Suppressor macrophage treated with lipopolysaccharide for 1 hour (primary cell): Measurements from ENCODE around the gene RNF4.
"Not testable (repeated sequence)": the region's sequence is repeated elsewhere in the genome, so short reads cannot be mapped to it uniquely, and the experiment has no call there.

Source experiments
- DNase-seq, 3 donors: peaks; one replicate each; pipeline ENCODE4 v3.0.0-alpha.2; 2020 to 2022

Gene RNF4

DNA sequence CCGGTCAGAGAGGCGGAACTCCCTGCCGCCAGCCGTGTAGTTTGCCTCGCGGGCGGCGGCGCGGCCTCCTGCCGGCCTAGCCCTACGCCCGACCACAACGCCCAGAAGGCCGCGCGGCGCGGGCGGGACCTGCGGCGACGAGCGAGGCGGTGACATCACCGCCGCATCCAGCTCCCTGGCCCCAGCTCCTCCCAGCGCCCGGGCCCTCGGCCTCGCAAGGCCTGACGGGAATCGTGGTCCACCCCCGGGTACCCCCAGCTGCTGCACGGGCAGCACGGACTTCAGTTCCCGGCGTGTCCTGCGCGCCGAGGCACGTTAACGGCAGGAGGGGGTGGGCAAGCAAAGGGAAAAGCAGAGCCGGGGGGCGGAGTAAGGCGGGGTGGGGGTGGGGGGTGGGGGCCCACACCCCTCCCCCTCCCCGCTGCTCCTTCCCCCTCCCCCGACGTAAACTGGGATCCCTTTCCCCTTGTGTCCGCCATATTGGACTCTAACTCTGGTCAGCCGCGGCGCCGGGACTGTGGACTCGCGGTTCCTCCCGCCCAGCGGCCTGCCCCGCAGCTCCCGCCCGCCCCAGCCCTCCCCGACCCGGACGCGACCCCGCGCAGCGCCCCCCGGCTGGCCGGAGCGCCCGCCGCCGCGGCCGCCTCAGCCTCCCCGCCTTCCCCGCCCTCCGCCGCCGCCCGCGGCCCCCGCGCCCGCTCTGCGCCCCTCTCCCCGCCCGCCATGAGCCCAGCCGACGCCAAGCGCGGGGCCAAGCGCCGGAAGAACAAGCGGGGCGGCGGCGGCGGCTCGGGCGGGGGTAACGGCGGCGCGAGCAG, 67.5 kb downstream of the RNF4 start, which contains the start of gene FAM193A:
FAM193A (plus strand) TSS at position 455 of the 818 bp plus-strand sequence; CDS start at position 724, 269 bp downstream.
- DNase-seq, result peak; percentile 100

GRCh38 chr4:2537011-2537830, 68.3 kb downstream of the RNF4 start:
- DNase-seq, result peak; percentile 55 to 70 (median 61)

DNA sequence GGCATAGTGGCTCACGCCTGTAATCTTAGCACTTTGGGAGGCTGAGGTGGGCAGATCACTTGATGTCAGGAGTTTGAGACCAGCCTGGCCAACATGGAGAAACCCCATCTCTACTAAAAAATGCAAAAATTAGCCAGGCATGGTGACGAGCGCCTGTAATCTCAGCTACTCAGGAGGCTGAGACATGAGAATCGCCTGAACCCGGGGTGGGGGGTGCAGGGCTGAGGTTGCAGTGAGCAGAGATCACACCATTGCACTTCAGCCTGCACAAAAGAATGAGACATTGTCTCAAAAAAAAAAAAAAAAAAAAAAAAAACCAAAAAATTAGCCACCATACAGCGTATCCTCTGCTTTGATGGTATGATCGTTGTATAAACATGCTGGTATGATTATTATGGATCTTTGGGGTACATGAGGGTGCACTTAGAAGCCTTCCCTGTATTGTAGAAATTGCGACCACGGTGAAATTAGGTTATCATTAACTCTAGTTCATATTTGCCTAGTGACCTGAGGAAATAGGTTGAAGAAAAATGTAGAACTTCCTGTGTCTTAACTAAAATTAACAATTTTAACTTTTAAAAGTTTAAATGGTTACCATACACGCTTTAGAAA, 74.8 kb downstream of the RNF4 start:
- not testable (repeated sequence) for DNase-seq

GRCh38 chr4:2545321-2546013, 76.6 kb downstream of the RNF4 start:
- no peak for DNase-seq

- DNase-seq, result no peak
Observed at GRCh38 chr4:2546286-2546823, 77.4 kb downstream of the RNF4 start.

- not testable (repeated sequence) for DNase-seq
Observed at GRCh38 chr4:2546961-2547691, 78.2 kb downstream of the RNF4 start.

DNA sequence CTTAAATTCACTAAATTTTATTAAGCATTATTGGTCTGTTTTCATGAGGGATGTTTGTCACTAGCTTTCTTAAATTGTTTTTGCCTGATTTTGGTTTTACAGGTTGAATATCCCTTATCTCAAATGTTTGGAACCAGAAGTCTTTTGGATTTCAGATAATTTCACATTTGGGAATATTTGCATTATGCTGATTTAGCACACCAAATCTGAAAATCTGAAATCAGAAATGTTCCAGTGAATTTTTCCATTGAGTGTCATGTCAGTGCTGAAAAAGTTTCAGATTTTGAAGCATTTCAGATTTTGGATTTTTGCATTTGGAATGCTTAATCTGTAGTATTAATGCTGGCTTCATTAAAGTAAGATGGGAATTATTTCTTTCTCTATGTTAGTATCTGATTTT, 82.2 kb downstream of the RNF4 start:
- DNase-seq, result no peak

DNA sequence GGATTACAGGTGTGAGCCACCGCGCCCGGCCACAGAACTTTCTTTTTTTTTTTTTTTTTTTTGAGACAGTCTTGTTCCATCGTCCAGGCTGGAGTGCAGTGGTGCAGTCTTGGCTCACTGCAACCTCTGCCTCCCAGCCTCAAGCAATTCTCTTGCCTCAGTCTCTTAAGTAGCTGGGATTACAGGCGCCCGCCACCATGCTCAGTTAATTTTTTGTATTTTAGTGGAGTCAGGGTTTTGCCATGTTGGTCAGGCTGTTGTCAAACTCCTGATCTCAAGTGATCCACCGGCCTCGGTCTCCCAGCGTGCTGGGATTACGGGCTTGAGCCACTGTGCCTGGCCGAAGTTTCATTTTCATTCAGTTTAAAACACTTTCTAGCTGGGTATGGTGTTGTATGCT, 83.9 kb downstream of the RNF4 start:
- DNase-seq, result no peak

DNA sequence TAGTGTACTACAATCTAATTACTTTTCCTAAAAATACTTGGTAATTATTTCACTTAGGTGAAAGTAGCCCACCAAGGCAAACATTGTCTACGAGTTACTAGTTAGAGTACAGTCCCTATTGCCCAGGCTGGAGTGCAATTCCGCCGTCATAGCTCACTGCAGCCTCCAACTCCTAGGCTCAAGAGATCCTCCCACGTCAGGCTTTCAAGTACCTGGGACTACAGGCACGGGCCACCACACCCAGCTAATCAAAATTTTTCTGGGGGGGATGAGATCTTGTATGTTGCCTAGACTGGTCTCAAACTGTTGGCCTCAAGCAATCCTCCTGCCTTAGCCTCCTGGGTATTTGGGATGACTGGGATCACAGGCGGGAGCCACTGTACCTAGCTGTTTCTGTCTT, 89.4 kb downstream of the RNF4 start:
- DNase-seq, result no peak

DNA sequence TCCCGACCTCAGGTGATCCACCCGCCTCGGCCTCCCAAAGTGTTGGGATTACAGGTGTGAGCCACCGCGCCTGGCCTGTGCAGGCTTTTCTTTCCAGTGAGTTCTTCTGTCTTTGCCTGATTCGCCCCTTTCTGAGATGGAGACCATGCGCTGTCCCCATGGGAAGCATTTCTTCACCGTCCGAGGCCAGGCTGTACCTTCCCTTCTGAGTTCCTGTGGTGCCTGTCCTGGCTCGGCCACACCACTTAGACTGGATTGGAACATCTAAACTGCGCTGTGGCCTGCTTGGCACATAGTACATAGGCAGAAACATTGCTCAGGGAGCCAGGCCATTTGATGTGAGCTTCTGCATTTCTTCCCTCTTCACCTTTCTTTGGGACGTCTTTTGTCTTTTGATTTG, 91.3 kb downstream of the RNF4 start:
- no peak for DNase-seq
